ENCODE data around the gene AMIGO2.

Gene AMIGO2

GRCh38 chr12:47082796-47083621 lies 3.2 kb upstream of the AMIGO2 start:
- Histone ChIP-seq H3K9me3 (no peaks in the 10 kb centered on the region), H3K4me3 (ENCODE audit: low read depth in 1 of 2, low read length in 1 of 2) (no peak overlapping the region), H3K27me3 (peaks cover 67% of the 10 kb centered on the region), H3K36me3 (no peaks in the 10 kb centered on the region), H3K27ac (no peak overlapping the region), H3K4me1 (ENCODE audit: control insufficient read depth in 1 of 2, insufficient read depth in 1 of 2, low read depth in 1 of 2, low read length in 1 of 2) (peaks cover 30 to 34% of the 10 kb centered on the region in 2 experiments)
- TF ChIP-seq, protein P1, sequence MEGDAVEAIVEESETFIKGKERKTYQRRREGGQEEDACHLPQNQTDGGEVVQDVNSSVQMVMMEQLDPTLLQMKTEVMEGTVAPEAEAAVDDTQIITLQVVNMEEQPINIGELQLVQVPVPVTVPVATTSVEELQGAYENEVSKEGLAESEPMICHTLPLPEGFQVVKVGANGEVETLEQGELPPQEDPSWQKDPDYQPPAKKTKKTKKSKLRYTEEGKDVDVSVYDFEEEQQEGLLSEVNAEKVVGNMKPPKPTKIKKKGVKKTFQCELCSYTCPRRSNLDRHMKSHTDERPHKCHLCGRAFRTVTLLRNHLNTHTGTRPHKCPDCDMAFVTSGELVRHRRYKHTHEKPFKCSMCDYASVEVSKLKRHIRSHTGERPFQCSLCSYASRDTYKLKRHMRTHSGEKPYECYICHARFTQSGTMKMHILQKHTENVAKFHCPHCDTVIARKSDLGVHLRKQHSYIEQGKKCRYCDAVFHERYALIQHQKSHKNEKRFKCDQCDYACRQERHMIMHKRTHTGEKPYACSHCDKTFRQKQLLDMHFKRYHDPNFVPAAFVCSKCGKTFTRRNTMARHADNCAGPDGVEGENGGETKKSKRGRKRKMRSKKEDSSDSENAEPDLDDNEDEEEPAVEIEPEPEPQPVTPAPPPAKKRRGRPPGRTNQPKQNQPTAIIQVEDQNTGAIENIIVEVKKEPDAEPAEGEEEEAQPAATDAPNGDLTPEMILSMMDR (IDR thresholded peaks at IDR 0.05): no peak

DNA sequence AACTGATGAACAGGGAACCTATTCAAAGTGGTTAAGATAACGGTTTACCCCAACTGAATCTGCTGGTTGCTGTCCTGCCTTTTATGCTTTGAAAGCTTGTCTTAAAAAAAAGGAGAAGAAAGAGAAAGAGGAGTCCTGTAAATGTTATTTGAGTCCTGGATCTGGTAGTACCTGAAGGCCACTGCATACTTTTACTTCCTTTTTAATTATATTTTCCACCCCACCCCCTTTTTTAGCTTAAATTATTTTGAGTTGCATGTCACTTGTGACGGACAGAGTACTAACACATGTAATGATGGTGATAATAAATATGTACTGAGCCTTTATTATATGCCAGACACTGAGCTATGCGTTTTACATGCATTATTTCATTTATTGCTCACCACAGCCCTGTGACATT lies 2.5 kb upstream of the AMIGO2 start:
- Histone ChIP-seq H3K4me1 (ENCODE audit: control insufficient read depth in 1 of 2, insufficient read depth in 1 of 2, low read depth in 1 of 2, low read length in 1 of 2) (peaks cover 30 to 34% of the 10 kb centered on the region in 2 experiments), H3K36me3 (no peaks in the 10 kb centered on the region), H3K27me3 (peaks cover 74% of the 10 kb centered on the region), H3K4me3 (ENCODE audit: low read depth in 1 of 2, low read length in 1 of 2) (no peak overlapping the region), H3K27ac (no peak overlapping the region), H3K9me3 (no peaks in the 10 kb centered on the region)
- TF ChIP-seq, protein P1 (IDR thresholded peaks at IDR 0.05): no peak

DNA sequence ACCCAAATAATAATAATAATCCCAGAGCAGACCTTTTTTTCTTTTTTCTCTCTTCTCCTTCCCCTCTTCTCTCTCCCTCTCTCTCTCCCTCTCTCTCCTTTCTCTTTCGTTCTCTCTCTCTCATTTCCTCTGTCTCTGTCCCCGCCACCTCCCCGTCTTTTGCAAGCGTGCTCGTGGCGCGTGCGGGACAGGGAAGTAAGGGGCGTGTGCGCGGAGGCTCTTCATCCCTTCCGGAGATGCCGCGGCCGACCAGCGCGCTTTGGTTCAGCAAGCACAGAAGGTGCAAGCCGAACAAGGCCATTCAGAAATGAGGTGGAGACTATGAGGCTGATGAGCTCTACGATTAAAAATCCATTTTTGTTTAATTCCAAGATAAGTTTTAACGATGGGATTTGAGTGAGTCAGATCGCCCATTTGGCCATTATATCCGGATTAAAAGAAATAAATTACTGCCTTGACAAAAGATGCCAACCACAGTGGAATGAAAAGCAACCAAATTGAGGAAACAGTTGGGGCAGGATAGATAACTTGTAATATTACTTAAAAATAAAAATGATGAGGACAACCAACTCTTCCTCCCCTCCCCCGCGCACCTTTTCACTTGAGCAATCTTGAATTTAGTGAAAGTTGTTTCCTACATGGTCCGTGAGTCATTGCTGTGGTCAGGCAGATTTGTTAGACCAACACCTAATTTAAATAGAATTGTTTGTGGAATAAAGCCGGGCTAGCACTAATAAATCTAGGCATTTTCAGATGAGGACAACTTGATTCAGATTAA lies 1.2 kb upstream of the AMIGO2 start:
- TF ChIP-seq, protein P1 (IDR thresholded peaks at IDR 0.05): no peak
- peaks cover 86% of the 10 kb centered on the region for H3K27me3 ChIP-seq
- H3K4me3 ChIP-seq (ENCODE audit: low read depth in 1 of 2, low read length in 1 of 2): peak overlapping the region; percentile 57 to 58
- no peaks in the 10 kb centered on the region for H3K9me3 ChIP-seq
- H3K4me1 ChIP-seq (ENCODE audit: control insufficient read depth in 1 of 2, insufficient read depth in 1 of 2, low read depth in 1 of 2, low read length in 1 of 2): peaks cover 30 to 34% of the 10 kb centered on the region in 2 experiments
- H3K36me3 ChIP-seq: no peaks in the 10 kb centered on the region
- H3K27ac ChIP-seq: no peak overlapping the region

DNA sequence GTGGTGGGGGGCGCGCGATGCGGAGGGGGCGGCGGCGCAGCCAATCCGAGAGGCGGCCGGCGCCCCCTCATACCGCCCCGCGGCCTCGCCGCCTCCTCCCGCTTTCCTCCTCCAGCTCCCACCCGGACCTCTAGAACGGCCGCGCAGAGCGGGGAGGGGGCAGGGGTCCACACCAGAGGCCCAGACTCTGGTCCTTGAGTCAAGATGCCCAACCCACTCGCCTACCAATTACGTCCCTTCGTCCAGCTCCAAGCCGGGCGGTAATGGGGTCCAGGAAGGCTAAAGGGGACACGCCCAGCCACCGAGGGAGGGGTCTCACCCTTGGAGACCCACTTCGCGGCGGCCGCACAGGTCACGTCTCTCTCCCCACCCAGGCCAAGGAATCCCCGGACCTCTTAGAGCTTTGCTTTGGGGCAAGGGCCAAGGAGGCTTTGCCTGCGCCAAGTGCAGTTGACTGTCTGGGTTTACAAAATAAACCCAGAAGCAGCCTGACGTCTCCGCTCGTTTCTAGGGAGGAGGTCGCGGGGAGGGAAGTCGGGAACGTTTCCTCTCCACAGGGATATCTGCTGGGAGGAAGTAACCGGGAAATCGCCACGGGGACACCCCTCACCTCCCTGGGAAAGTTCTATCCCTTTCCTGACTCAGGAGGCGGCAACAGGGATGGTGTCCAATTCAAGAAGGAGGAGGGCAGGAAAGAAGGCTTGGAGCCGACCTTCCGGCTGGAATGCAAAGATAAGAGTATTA lies 394 bp upstream of the AMIGO2 start:
- Histone ChIP-seq H3K27ac (no peak overlapping the region), H3K36me3 (no peaks in the 10 kb centered on the region), H3K4me1 (ENCODE audit: control insufficient read depth in 1 of 2, insufficient read depth in 1 of 2, low read depth in 1 of 2, low read length in 1 of 2) (peaks cover 30 to 34% of the 10 kb centered on the region in 2 experiments), H3K4me3 (ENCODE audit: low read depth in 1 of 2, low read length in 1 of 2) (peak overlapping the region; percentile 57 to 58), H3K9me3 (no peaks in the 10 kb centered on the region), H3K27me3 (peaks cover 87% of the 10 kb centered on the region)
- TF ChIP-seq, protein P1 (IDR thresholded peaks at IDR 0.05): no peak

DNA sequence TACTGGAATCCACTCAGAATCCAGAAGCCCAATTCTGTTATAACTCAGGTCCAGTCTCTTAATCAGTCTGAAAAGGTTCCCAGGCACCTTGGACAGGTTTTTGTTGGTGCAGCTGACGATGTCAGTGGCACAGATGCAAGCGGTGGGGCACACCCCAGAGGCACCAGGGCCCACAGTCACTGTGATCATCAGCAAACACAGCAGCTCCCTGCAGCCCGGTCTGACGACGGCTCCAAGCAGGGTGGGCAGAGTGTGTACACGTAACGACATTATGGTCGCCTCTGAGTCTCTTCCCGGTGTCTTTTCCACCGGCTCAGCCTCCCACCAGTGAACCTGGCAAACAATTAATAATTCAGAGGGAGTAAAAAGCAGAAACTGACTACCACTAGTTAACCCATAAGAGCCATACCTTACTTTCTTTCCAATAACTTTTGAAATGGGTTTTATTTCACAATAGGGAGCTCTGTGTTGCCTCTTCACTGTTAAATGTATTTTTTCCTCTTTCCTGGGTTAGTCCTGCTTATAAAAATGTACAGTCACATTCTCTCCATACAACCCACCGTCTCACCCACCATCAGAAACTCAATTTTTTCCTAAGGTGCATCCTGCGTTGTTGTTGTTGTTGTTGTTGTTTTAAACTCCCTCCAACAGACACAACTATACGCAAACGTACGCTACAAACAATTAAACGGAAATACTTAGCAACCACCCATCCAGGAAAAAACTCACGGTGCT lies 859 bp downstream of the AMIGO2 start:
- peaks cover 87% of the 10 kb centered on the region for H3K27me3 ChIP-seq
- no peaks in the 10 kb centered on the region for H3K9me3 ChIP-seq
- TF ChIP-seq, protein P1 (IDR thresholded peaks at IDR 0.05): no peak
- no peaks in the 10 kb centered on the region for H3K36me3 ChIP-seq
- H3K27ac ChIP-seq: no peak overlapping the region
- H3K4me1 ChIP-seq (ENCODE audit: control insufficient read depth in 1 of 2, insufficient read depth in 1 of 2, low read depth in 1 of 2, low read length in 1 of 2): peaks cover 30 to 34% of the 10 kb centered on the region in 2 experiments
- peak overlapping the region; percentile 57 to 58 for H3K4me3 ChIP-seq (ENCODE audit: low read depth in 1 of 2, low read length in 1 of 2)

All from neutrophil (primary cell).